ENCODE measurements around the gene MMP17.

Gene MMP17

GRCh38 chr12:131786331-131786730 is 41.9 kb upstream of the MMP17 start:
- Histone ChIP-seq H3K9me3 (ENCODE audit: control insufficient read depth, insufficient read depth, low read length) (no peaks in the 10 kb centered on the region), H3K27me3 (ENCODE audit: control insufficient read depth, low read length) (no peaks in the 10 kb centered on the region), H3K9me2 (replicated peaks; ENCODE audit: control insufficient read depth, low read length) (no peaks in the 10 kb centered on the region), H3F3A (ENCODE audit: control insufficient read depth, insufficient read depth) (no peaks in the 10 kb centered on the region), H3K4me1 (ENCODE audit: control insufficient read depth, low read length) (no peaks in the 10 kb centered on the region), H3K4me3 (ENCODE audit: low read length) (no peak overlapping the region), H3K27ac (ENCODE audit: low read depth, low read length) (no peak overlapping the region), H3K4me2 (ENCODE audit: low read length) (no peak overlapping the region), H3K79me2 (ENCODE audit: control insufficient read depth, low read length) (no peaks in the 10 kb centered on the region), H4K20me1 (ENCODE audit: control insufficient read depth, insufficient read depth, low read depth, low read length) (no peaks in the 10 kb centered on the region), H3K36me3 (ENCODE audit: control insufficient read depth, low read length) (peaks cover 62% of the 10 kb centered on the region)
- TF ChIP-seq EZH2phosphoT487 (IDR thresholded peaks at IDR 0.05; ENCODE audit: borderline replicate concordance, low read length) = no peak
- TF ChIP-seq CTCF (IDR thresholded peaks at IDR 0.05; ENCODE audit: low read depth, low read length, poor library complexity, severe bottlenecking) = no peak

- Histone ChIP-seq H3K79me2 (ENCODE audit: control insufficient read depth, low read length) (no peaks in the 10 kb centered on the region), H3K9me3 (ENCODE audit: control insufficient read depth, insufficient read depth, low read length) (no peaks in the 10 kb centered on the region), H3K4me3 (ENCODE audit: low read length) (no peak overlapping the region), H4K20me1 (ENCODE audit: control insufficient read depth, insufficient read depth, low read depth, low read length) (no peaks in the 10 kb centered on the region), H3K4me1 (ENCODE audit: control insufficient read depth, low read length) (no peaks in the 10 kb centered on the region), H3K9me2 (replicated peaks; ENCODE audit: control insufficient read depth, low read length) (no peaks in the 10 kb centered on the region), H3K27me3 (ENCODE audit: control insufficient read depth, low read length) (no peaks in the 10 kb centered on the region), H3K27ac (ENCODE audit: low read depth, low read length) (no peak overlapping the region), H3F3A (ENCODE audit: control insufficient read depth, insufficient read depth) (no peaks in the 10 kb centered on the region), H3K4me2 (ENCODE audit: low read length) (no peak overlapping the region), H3K36me3 (ENCODE audit: control insufficient read depth, low read length) (peaks cover 59% of the 10 kb centered on the region)
- TF ChIP-seq CTCF (IDR thresholded peaks at IDR 0.05; ENCODE audit: low read depth, low read length, poor library complexity, severe bottlenecking) (no peak), EZH2phosphoT487 (IDR thresholded peaks at IDR 0.05; ENCODE audit: borderline replicate concordance, low read length) (no peak)
These were observed 41.0 kb upstream of the MMP17 start for GRCh38 chr12:131787143-131787660.

- no peaks in the 10 kb centered on the region for H3K27me3 ChIP-seq (ENCODE audit: control insufficient read depth, low read length)
- H3K79me2 ChIP-seq (ENCODE audit: control insufficient read depth, low read length) = no peaks in the 10 kb centered on the region
- TF ChIP-seq EZH2phosphoT487 (IDR thresholded peaks at IDR 0.05; ENCODE audit: borderline replicate concordance, low read length) = no peak
- no peak for TF ChIP-seq CTCF (IDR thresholded peaks at IDR 0.05; ENCODE audit: low read depth, low read length, poor library complexity, severe bottlenecking)
- no peak overlapping the region for H3K4me3 ChIP-seq (ENCODE audit: low read length)
- H3F3A ChIP-seq (ENCODE audit: control insufficient read depth, insufficient read depth) = no peaks in the 10 kb centered on the region
- H4K20me1 ChIP-seq (ENCODE audit: control insufficient read depth, insufficient read depth, low read depth, low read length) = no peaks in the 10 kb centered on the region
- H3K36me3 ChIP-seq (ENCODE audit: control insufficient read depth, low read length) = peaks cover 59% of the 10 kb centered on the region
- no peaks in the 10 kb centered on the region for H3K9me2 ChIP-seq (replicated peaks; ENCODE audit: control insufficient read depth, low read length)
- no peaks in the 10 kb centered on the region for H3K4me1 ChIP-seq (ENCODE audit: control insufficient read depth, low read length)
- no peak overlapping the region for H3K27ac ChIP-seq (ENCODE audit: low read depth, low read length)
- H3K4me2 ChIP-seq (ENCODE audit: low read length) = no peak overlapping the region
- H3K9me3 ChIP-seq (ENCODE audit: control insufficient read depth, insufficient read depth, low read length) = no peaks in the 10 kb centered on the region
These were observed 40.1 kb upstream of the MMP17 start for GRCh38 chr12:131788070-131788469.
